ENCODE measurements around the gene FBXO3. TPM values are rescaled to one million over a fixed set of nuclear protein-coding genes. Genes with fewer than 3 reads are reported as not detected.

Gene FBXO3
- total and polyA plus RNA-seq, 2 of the 13 experiments (the other 11 are each of a cell fraction or from before 2014, with no cell fraction given) = 20.4 to 27.6 TPM

DNA sequence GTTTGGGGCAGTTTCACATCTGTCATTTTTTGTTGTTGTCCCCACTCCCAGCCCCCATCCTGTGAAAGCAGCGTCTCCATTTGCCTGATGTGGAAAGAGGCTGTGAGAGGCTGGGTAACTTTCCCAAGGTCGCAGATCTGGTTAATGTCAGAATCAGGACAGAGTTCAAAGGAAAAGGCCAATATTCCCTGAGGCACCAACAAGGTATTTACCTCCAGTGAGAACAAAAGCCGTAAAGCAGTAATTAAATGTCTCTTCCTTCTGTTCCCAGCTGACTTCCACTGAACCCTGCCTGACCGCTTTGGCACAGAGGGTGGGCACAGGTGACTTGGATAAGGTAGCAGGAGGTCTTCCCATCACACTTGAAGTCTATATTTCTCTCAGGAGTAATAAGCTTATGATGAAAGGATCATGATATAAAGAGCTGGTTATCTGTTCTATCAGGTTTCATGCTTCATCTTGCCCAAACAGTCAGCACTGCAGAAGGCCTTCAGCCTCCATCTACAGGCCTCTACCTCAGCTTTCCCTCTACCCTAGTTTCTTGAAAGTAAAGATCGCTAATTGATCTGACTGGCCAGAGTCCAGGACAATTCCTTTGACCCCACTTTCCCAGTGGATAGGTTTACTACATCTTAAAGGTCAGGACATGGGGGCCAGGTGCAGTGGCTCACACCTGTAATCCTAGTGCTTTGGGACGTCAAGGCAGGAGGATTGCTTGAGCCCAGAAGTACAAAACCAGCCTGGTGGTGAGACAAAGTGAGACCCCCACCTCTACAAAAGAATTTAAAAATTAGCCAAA lies 83.1 kb downstream of the FBXO3 start (continued):
- TF ChIP-seq, protein P1, sequence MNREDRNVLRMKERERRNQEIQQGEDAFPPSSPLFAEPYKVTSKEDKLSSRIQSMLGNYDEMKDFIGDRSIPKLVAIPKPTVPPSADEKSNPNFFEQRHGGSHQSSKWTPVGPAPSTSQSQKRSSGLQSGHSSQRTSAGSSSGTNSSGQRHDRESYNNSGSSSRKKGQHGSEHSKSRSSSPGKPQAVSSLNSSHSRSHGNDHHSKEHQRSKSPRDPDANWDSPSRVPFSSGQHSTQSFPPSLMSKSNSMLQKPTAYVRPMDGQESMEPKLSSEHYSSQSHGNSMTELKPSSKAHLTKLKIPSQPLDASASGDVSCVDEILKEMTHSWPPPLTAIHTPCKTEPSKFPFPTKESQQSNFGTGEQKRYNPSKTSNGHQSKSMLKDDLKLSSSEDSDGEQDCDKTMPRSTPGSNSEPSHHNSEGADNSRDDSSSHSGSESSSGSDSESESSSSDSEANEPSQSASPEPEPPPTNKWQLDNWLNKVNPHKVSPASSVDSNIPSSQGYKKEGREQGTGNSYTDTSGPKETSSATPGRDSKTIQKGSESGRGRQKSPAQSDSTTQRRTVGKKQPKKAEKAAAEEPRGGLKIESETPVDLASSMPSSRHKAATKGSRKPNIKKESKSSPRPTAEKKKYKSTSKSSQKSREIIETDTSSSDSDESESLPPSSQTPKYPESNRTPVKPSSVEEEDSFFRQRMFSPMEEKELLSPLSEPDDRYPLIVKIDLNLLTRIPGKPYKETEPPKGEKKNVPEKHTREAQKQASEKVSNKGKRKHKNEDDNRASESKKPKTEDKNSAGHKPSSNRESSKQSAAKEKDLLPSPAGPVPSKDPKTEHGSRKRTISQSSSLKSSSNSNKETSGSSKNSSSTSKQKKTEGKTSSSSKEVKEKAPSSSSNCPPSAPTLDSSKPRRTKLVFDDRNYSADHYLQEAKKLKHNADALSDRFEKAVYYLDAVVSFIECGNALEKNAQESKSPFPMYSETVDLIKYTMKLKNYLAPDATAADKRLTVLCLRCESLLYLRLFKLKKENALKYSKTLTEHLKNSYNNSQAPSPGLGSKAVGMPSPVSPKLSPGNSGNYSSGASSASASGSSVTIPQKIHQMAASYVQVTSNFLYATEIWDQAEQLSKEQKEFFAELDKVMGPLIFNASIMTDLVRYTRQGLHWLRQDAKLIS (CRISPR knock-in tag; IDR thresholded peaks at IDR 0.05) = no peak
- TF ChIP-seq, protein P2, sequence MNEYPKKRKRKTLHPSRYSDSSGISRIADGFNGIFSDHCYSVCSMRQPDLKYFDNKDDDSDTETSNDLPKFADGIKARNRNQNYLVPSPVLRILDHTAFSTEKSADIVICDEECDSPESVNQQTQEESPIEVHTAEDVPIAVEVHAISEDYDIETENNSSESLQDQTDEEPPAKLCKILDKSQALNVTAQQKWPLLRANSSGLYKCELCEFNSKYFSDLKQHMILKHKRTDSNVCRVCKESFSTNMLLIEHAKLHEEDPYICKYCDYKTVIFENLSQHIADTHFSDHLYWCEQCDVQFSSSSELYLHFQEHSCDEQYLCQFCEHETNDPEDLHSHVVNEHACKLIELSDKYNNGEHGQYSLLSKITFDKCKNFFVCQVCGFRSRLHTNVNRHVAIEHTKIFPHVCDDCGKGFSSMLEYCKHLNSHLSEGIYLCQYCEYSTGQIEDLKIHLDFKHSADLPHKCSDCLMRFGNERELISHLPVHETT (CRISPR knock-in tag; conservative IDR thresholded peaks at IDR 0.05) = no peak
- TF ChIP-seq, protein P3, sequence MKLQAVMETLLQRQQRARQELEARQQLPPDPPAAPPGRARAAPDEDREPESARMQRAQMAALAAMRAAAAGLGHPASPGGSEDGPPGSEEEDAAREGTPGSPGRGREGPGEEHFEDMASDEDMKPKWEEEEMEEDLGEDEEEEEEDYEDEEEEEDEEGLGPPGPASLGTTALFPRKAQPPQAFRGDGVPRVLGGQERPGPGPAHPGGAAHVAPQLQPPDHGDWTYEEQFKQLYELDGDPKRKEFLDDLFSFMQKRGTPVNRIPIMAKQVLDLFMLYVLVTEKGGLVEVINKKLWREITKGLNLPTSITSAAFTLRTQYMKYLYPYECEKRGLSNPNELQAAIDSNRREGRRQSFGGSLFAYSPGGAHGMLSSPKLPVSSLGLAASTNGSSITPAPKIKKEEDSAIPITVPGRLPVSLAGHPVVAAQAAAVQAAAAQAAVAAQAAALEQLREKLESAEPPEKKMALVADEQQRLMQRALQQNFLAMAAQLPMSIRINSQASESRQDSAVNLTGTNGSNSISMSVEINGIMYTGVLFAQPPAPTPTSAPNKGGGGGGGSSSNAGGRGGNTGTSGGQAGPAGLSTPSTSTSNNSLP (IDR thresholded peaks at IDR 0.05; ENCODE audit: low read depth, low read length) = peak; percentile 32; the same call in 1 of the 2 replicates
- TF ChIP-seq MTF1 (CRISPR knock-in tag; IDR thresholded peaks at IDR 0.05) (no peak), EEA1 (CRISPR knock-in tag; IDR thresholded peaks at IDR 0.05; ENCODE audit: borderline replicate concordance) (no peak), WIZ (CRISPR knock-in tag; IDR thresholded peaks at IDR 0.05) (no peak), GABPA (IDR thresholded peaks at IDR 0.05; ENCODE audit: low read depth, low read length) (no peak), GABPA (CRISPR knock-in tag; IDR thresholded peaks at IDR 0.05; ENCODE audit: low read depth) (0 out of 2 replicates have a peak, but pooled peaks have one; percentile 19), TEAD3 (CRISPR knock-in tag; optimal IDR thresholded peaks at IDR 0.05; ENCODE audit: borderline replicate concordance) (no peak), NCOR1 (IDR thresholded peaks at IDR 0.05; ENCODE audit: borderline replicate concordance, low read length) (no peak), SRSF4 (IDR thresholded peaks at IDR 0.05; ENCODE audit: low read depth, low read length, poor library complexity, severe bottlenecking) (no peak), ZSCAN20 (CRISPR knock-in tag; IDR thresholded peaks at IDR 0.05; ENCODE audit: borderline replicate concordance) (no peak)
- TF ChIP-seq, protein P4, sequence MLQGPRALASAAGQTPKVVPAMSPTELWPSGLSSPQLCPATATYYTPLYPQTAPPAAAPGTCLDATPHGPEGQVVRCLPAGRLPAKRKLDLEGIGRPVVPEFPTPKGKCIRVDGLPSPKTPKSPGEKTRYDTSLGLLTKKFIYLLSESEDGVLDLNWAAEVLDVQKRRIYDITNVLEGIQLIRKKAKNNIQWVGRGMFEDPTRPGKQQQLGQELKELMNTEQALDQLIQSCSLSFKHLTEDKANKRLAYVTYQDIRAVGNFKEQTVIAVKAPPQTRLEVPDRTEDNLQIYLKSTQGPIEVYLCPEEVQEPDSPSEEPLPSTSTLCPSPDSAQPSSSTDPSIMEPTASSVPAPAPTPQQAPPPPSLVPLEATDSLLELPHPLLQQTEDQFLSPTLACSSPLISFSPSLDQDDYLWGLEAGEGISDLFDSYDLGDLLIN (CRISPR knock-in tag; IDR thresholded peaks at IDR 0.05; ENCODE audit: borderline replicate concordance) = no peak
- TF ChIP-seq, protein P5, sequence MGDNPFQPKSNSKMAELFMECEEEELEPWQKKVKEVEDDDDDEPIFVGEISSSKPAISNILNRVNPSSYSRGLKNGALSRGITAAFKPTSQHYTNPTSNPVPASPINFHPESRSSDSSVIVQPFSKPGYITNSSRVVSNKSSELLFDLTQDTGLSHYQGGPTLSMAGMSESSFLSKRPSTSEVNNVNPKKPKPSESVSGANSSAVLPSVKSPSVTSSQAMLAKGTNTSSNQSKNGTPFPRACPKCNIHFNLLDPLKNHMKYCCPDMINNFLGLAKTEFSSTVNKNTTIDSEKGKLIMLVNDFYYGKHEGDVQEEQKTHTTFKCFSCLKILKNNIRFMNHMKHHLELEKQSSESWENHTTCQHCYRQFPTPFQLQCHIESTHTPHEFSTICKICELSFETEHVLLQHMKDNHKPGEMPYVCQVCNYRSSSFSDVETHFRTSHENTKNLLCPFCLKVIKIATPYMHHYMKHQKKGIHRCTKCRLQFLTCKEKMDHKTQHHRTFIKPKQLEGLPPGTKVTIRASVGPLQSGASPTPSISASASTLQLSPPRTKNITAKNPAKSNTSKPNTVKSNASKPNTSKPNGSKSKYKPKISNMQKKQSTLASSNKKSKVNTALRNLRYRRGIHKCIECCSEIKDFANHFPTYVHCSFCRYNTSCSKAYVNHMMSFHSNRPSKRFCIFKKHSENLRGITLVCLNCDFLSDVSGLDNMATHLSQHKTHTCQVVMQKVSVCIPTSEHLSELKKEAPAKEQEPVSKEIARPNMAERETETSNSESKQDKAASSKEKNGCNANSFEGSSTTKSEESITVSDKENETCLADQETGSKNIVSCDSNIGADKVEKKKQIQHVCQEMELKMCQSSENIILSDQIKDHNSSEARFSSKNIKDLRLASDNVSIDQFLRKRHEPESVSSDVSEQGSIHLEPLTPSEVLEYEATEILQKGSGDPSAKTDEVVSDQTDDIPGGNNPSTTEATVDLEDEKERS (CRISPR knock-in tag; IDR thresholded peaks at IDR 0.05) = no peak
- TF ChIP-seq, protein P6, sequence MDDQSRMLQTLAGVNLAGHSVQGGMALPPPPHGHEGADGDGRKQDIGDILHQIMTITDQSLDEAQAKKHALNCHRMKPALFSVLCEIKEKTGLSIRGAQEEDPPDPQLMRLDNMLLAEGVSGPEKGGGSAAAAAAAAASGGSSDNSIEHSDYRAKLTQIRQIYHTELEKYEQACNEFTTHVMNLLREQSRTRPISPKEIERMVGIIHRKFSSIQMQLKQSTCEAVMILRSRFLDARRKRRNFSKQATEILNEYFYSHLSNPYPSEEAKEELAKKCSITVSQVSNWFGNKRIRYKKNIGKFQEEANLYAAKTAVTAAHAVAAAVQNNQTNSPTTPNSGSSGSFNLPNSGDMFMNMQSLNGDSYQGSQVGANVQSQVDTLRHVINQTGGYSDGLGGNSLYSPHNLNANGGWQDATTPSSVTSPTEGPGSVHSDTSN (CRISPR knock-in tag; IDR thresholded peaks at IDR 0.05; ENCODE audit: borderline replicate concordance) = no peak

All from HepG2 (cell line).